ENCODE data around the gene CIITA.
"Not testable (repeated sequence)": the region's sequence is repeated elsewhere in the genome, so short reads cannot be mapped to it uniquely, and the experiment has no call there.

CIITA gene

GRCh38 chr16:10949424-10949970, 72.5 kb downstream of the CIITA start:
- DNase-seq (ENCODE audit: low read depth in 2 of 2) = no peak

- DNase-seq (ENCODE audit: low read depth in 2 of 2) = no peak
Measured at GRCh38 chr16:10950393-10950792, 73.4 kb downstream of the CIITA start.

- DNase-seq (ENCODE audit: low read depth in 2 of 2) = no peak
Measured at GRCh38 chr16:10951026-10951425, 74.0 kb downstream of the CIITA start.

- no peak for DNase-seq (ENCODE audit: low read depth in 2 of 2)
Measured at GRCh38 chr16:10954903-10955302, 77.9 kb downstream of the CIITA start.

- DNase-seq (ENCODE audit: low read depth in 2 of 2) = no peak
Measured at GRCh38 chr16:10957771-10958482, 80.9 kb downstream of the CIITA start.

GRCh38 chr16:10959161-10959560, 82.2 kb downstream of the CIITA start:
- no peak for DNase-seq (ENCODE audit: low read depth in 2 of 2)

GRCh38 chr16:10961231-10961630, 84.2 kb downstream of the CIITA start:
- DNase-seq (ENCODE audit: low read depth in 2 of 2) = no peak

- DNase-seq (ENCODE audit: low read depth in 2 of 2) = peak; percentile 40 to 42
Measured at GRCh38 chr16:10964039-10964890, 87.3 kb downstream of the CIITA start.

GRCh38 chr16:10964891-10965326, 87.9 kb downstream of the CIITA start:
- no peak for DNase-seq (ENCODE audit: low read depth in 2 of 2)

- DNase-seq (ENCODE audit: low read depth in 2 of 2) = no peak
Measured at GRCh38 chr16:10965440-10966061, 88.5 kb downstream of the CIITA start.

- no peak for DNase-seq (ENCODE audit: low read depth in 2 of 2)
Measured at GRCh38 chr16:10966129-10966528, 89.1 kb downstream of the CIITA start.

GRCh38 chr16:10966559-10966958, 89.6 kb downstream of the CIITA start:
- not testable (repeated sequence) for DNase-seq (ENCODE audit: low read depth in 2 of 2)

- DNase-seq (ENCODE audit: low read depth in 2 of 2) = no peak
Measured at GRCh38 chr16:10967986-10968385, 91.0 kb downstream of the CIITA start.

- DNase-seq (ENCODE audit: low read depth in 2 of 2) = no peak
Measured at GRCh38 chr16:10968498-10968897, 91.5 kb downstream of the CIITA start.

- DNase-seq (ENCODE audit: low read depth in 2 of 2) = no peak
Measured at GRCh38 chr16:10969615-10970014, 92.6 kb downstream of the CIITA start.

GRCh38 chr16:10970065-10970464, 93.1 kb downstream of the CIITA start:
- DNase-seq (ENCODE audit: low read depth in 2 of 2) = no peak

GRCh38 chr16:10971560-10971961, 94.6 kb downstream of the CIITA start:
- DNase-seq (ENCODE audit: low read depth in 2 of 2) = peak; percentile 64 to 68

GRCh38 chr16:10972108-10972818, 95.3 kb downstream of the CIITA start:
- no peak for DNase-seq (ENCODE audit: low read depth in 2 of 2)

- no peak for DNase-seq (ENCODE audit: low read depth in 2 of 2)
Measured at GRCh38 chr16:10972819-10973464, 95.9 kb downstream of the CIITA start.

GRCh38 chr16:10976634-10977033, 99.6 kb downstream of the CIITA start:
- DNase-seq (ENCODE audit: low read depth in 2 of 2) = no peak

- no peak for DNase-seq (ENCODE audit: low read depth in 2 of 2)
Measured at GRCh38 chr16:10978124-10978523, 101.1 kb downstream of the CIITA start.
